Measurements from ENCODE around the gene RPGR. TPM values are rescaled to one million over a fixed set of nuclear protein-coding genes. Genes with fewer than 3 reads are reported as not detected.

Gene RPGR
- total RNA-seq, result 10 to 100 TPM in 1 of 2 experiments, 1 to 10 TPM in 1; 9.4 to 10.0 TPM

- peak; percentile 91 for DNase-seq
- peak within 1 kb of the TSS; percentile 89 for H3K4me3 Mint-ChIP-seq
- H3K27me3 Mint-ChIP-seq, result no peaks in the 10 kb centered on the region
- H3K27ac Mint-ChIP-seq, result peak within 1 kb of the TSS; percentile 90
- no peaks in the 10 kb centered on the region for H3K9me3 Mint-ChIP-seq
- H3K36me3 Mint-ChIP-seq, result no peaks in the 10 kb centered on the region
- H3K4me1 Mint-ChIP-seq, result peaks cover 20% of the 10 kb centered on the region
These were observed at the start of gene RPGR for GRCh38 chrX:38327007-38327774. TSS of gene RPGR (minus strand) at chrX:38327509. CDS start at chrX:38327367, 142 bp downstream.

DNA sequence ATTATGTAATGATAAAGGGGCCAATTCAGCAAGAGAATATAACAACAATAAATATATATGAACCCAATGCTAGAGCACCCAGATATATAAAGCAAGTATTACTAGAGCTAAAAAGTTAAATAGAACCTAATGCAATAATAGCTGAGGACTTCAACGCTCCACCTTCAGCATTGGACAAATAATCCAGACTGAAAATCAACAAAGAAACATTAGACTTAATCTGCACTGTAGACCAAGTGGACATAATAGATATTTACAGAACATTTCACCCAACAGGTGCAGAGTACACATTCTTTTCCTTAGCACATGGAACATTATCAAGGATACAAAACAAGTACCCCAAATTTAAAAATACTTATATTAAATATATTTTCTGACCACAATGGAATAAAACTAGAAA lies 49.4 kb upstream of the RPGR start:
- Mint-ChIP-seq H3K27me3 (peaks cover 14% of the 10 kb centered on the region), H3K4me1 (no peaks in the 10 kb centered on the region), H3K4me3 (no peak overlapping the region), H3K27ac (no peak overlapping the region), H3K9me3 (no peaks in the 10 kb centered on the region), H3K36me3 (no peaks in the 10 kb centered on the region)
- DNase-seq, result no peak

DNA sequence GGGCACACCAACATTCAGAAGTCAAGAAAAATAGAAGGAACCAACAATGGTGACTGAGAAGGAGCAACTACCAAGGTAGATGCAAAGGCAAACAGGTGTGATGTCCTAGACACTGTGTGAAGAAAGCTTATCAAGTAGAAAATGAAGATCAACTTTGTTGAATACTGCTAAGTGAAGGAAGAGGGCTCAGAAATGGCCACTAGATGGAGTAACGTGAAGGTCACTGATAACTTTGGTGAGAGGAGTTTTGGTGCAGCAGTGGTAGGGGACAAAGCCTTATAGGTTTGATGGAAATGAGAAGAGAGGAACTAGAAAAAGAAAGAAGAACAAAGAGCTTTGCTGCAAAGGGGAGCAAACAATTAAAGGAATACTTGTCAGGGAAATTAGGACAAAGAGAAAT lies 48.6 kb upstream of the RPGR start:
- no peaks in the 10 kb centered on the region for H3K9me3 Mint-ChIP-seq
- H3K4me3 Mint-ChIP-seq, result no peak overlapping the region
- H3K27me3 Mint-ChIP-seq, result peaks cover 14% of the 10 kb centered on the region
- H3K4me1 Mint-ChIP-seq, result no peaks in the 10 kb centered on the region
- H3K36me3 Mint-ChIP-seq, result no peaks in the 10 kb centered on the region
- H3K27ac Mint-ChIP-seq, result no peak overlapping the region
- no peak for DNase-seq

- Mint-ChIP-seq H3K4me3 (no peak overlapping the region), H3K9me3 (no peaks in the 10 kb centered on the region), H3K4me1 (no peaks in the 10 kb centered on the region), H3K27me3 (peaks cover 14% of the 10 kb centered on the region), H3K27ac (no peak overlapping the region), H3K36me3 (no peaks in the 10 kb centered on the region)
- DNase-seq, result no peak
These were observed 47.1 kb upstream of the RPGR start for GRCh38 chrX:38374431-38374830.

DNA sequence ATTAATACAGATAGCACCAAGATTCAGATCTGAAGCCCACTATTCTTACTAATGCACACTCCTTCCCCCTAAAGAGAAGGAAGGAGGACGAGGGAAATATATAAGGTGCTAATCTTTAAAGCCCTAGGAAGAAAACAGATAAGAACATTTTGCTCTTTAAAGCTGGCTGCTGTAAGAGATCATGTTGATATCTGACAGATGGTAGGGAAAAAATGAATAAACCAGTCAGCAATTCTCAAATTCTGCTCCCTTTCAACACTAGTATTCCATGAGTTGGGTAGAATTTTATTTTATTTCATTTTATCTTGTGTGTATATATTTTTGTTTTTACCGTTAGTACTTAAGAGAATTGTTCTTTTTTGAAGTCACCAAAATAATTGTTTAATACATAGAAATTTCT lies 44.3 kb upstream of the RPGR start:
- Mint-ChIP-seq H3K27ac (no peak overlapping the region), H3K27me3 (peaks cover 10% of the 10 kb centered on the region), H3K36me3 (no peaks in the 10 kb centered on the region), H3K4me1 (no peaks in the 10 kb centered on the region), H3K9me3 (no peaks in the 10 kb centered on the region), H3K4me3 (no peak overlapping the region)
- DNase-seq, result no peak

DNA sequence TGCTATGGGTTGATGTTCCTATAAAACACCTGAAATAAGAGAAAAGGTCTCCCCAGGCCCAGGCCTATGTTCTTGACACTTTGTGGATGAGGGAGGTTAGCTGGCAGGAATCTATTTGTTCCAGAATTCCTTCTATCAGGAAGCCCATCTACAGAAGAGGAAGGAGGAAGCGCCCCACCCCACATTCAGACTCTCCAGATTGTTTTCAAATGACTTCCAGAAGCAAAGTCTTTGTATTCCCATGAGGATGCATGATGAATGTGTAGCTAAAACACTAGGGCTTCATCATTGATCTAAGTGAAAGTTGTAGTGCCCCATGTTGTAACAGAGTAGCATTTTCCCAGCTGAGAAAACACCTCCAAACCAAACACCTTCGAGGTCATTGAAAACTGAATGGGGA lies 41.5 kb upstream of the RPGR start:
- DNase-seq, result no peak
- H3K9me3 Mint-ChIP-seq, result no peaks in the 10 kb centered on the region
- H3K4me1 Mint-ChIP-seq, result no peaks in the 10 kb centered on the region
- no peak overlapping the region for H3K27ac Mint-ChIP-seq
- no peak overlapping the region for H3K4me3 Mint-ChIP-seq
- H3K36me3 Mint-ChIP-seq, result no peaks in the 10 kb centered on the region
- H3K27me3 Mint-ChIP-seq, result peaks cover 10% of the 10 kb centered on the region

GRCh38 chrX:38365954-38366353 lies 38.6 kb upstream of the RPGR start:
- H3K4me1 Mint-ChIP-seq, result no peaks in the 10 kb centered on the region
- no peak for DNase-seq
- no peak overlapping the region for H3K4me3 Mint-ChIP-seq
- no peaks in the 10 kb centered on the region for H3K36me3 Mint-ChIP-seq
- no peaks in the 10 kb centered on the region for H3K9me3 Mint-ChIP-seq
- H3K27me3 Mint-ChIP-seq, result no peaks in the 10 kb centered on the region
- no peak overlapping the region for H3K27ac Mint-ChIP-seq

GRCh38 chrX:38363046-38363445 lies 35.7 kb upstream of the RPGR start:
- Mint-ChIP-seq H3K9me3 (no peaks in the 10 kb centered on the region), H3K4me1 (no peaks in the 10 kb centered on the region), H3K27ac (no peak overlapping the region), H3K27me3 (no peaks in the 10 kb centered on the region), H3K4me3 (no peak overlapping the region), H3K36me3 (no peaks in the 10 kb centered on the region)
- no peak for DNase-seq

GRCh38 chrX:38357747-38358673 lies 30.7 kb upstream of the RPGR start:
- H3K27me3 Mint-ChIP-seq, result no peaks in the 10 kb centered on the region
- H3K4me1 Mint-ChIP-seq, result no peaks in the 10 kb centered on the region
- no peaks in the 10 kb centered on the region for H3K36me3 Mint-ChIP-seq
- no peak overlapping the region for H3K27ac Mint-ChIP-seq
- H3K4me3 Mint-ChIP-seq, result no peak overlapping the region
- no peak for DNase-seq
- no peaks in the 10 kb centered on the region for H3K9me3 Mint-ChIP-seq

DNA sequence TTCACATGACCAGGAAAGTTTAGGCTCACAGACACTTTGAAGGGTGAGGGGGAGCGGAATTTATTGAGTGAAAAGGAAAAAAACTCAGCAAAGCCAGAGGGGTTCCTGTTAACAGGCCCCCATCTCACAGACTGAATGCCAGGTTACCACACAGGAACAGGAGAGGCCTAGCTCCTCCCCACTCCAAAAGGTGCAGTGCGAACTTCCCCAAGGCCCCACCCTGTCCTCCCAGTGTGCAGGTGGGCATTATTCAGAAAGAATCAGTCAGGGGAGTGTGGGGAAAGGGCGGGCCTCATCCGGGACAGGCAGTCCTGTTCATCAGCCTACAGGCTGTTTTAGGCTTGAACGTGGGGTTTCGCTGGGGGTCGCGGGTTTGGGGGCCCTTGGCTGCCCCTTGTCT lies 29.1 kb upstream of the RPGR start:
- Mint-ChIP-seq H3K27me3 (no peaks in the 10 kb centered on the region), H3K4me3 (no peak overlapping the region), H3K27ac (no peak overlapping the region), H3K36me3 (no peaks in the 10 kb centered on the region), H3K9me3 (no peaks in the 10 kb centered on the region), H3K4me1 (no peaks in the 10 kb centered on the region)
- no peak for DNase-seq

- no peak within 1 kb of the TSS for H3K4me3 Mint-ChIP-seq
- no peak for DNase-seq
- H3K27me3 Mint-ChIP-seq, result peaks cover 7% of the 10 kb centered on the region
- H3K9me3 Mint-ChIP-seq, result no peaks in the 10 kb centered on the region
- no peaks in the 10 kb centered on the region for H3K36me3 Mint-ChIP-seq
- no peaks in the 10 kb centered on the region for H3K4me1 Mint-ChIP-seq
- H3K27ac Mint-ChIP-seq, result no peak within 1 kb of the TSS
These were observed 25.1 kb upstream of the RPGR start, which contains the start of gene OTC for GRCh38 chrX:38352362-38352761. TSS of gene OTC (plus strand) at chrX:38352604. CDS start at chrX:38352697, 93 bp downstream.

GRCh38 chrX:38351346-38351745 lies 24.0 kb upstream of the RPGR start:
- Mint-ChIP-seq H3K4me3 (no peak overlapping the region), H3K4me1 (no peaks in the 10 kb centered on the region), H3K27ac (no peak overlapping the region), H3K9me3 (no peaks in the 10 kb centered on the region), H3K27me3 (peaks cover 7% of the 10 kb centered on the region), H3K36me3 (no peaks in the 10 kb centered on the region)
- DNase-seq, result no peak

DNA sequence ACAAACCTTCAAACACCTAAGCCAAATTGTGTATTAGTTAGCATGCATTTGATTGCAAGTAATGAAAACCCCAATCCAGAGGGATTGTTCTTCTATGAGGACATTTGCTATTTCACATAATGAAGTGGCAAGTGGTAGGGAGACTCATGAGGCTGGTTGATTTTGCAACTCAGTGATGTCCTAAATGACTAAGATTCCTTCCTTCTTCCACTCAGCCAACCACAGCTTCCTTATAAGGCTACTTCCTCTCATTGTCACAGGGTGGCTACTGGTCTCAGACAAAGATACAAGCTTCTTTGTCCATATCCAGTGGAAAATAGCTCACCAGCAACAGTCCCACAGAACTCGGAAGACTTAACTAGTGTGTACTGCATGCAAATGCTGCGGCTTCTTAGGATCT lies 19.8 kb upstream of the RPGR start:
- Mint-ChIP-seq H3K36me3 (no peaks in the 10 kb centered on the region), H3K9me3 (no peaks in the 10 kb centered on the region), H3K27me3 (peaks cover 11% of the 10 kb centered on the region), H3K4me3 (no peak overlapping the region), H3K4me1 (no peaks in the 10 kb centered on the region), H3K27ac (no peak overlapping the region)
- no peak for DNase-seq

DNA sequence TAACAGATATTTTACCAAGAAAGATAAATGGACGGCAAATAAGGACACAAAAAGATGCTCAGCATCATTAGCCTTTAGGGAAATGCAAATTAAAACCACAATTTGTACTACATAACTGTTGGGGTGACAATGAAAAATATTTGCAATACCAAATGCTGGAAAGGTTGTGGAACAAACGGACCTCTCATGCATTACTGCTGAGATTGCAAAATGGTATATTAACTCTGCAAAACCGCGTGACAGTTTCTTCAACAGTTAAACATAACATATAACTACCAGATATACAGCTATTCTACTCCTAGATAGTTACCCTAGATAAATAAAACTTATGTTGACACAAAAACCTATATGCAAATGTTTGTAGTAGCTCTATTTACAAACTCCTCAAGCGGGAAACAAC lies 18.8 kb upstream of the RPGR start:
- H3K4me1 Mint-ChIP-seq, result no peaks in the 10 kb centered on the region
- no peak overlapping the region for H3K27ac Mint-ChIP-seq
- no peak for DNase-seq
- no peaks in the 10 kb centered on the region for H3K36me3 Mint-ChIP-seq
- no peaks in the 10 kb centered on the region for H3K9me3 Mint-ChIP-seq
- H3K4me3 Mint-ChIP-seq, result no peak overlapping the region
- peaks cover 16% of the 10 kb centered on the region for H3K27me3 Mint-ChIP-seq
